Heart left ventricle (tissue), 16 donors: ENCODE data around the gene TUBB3. TPM values are rescaled to one million over a fixed set of nuclear protein-coding genes. Genes with fewer than 3 reads are reported as not detected.

ENCODE experiments used
- ATAC-seq, 4 donors: fragments of 200-7000 bp; cut with Tn5 transposase; one replicate each; pipeline ENCODE4 v1.9.1; 2020 to 2022; ENCODE audit warnings: moderate library complexity in 4 of 4, mild to moderate bottlenecking in 3 of 4, moderate number of reproducible peaks in 1 of 4
- DNase-seq, 5 donors: peaks; one replicate each; pipeline ENCODE4 v3.0.0-alpha.2; 2020
- H3K27ac ChIP-seq, 12 donors: fragments of 200-600 bp; sonication (generic) in 4 of 12; one replicate each; pipeline versions ENCODE4 v1.5.0 to v1.8.0; 2016 to 2022; ENCODE audit warnings: mild to moderate bottlenecking in 2 of 12
- H3K27me3 ChIP-seq, 9 donors: fragments of 200-600 bp; sonication (generic) in 2 of 9; one replicate each; pipeline versions ENCODE4 v1.5.1 to v1.8.0; 2016 to 2022; ENCODE audit warnings: mild to moderate bottlenecking in 3 of 9
- H3K36me3 ChIP-seq, 9 donors: fragments of 200-600 bp; sonication (generic) in 2 of 9; one replicate each; pipeline versions ENCODE4 v1.5.0 to v1.8.0; 2018 to 2022; ENCODE audit warnings: mild to moderate bottlenecking in 2 of 9
- H3K4me1 ChIP-seq, 12 donors: fragments of 200-600 bp; sonication (generic) in 4 of 12; one replicate each; pipeline versions ENCODE4 v1.5.0 to v1.8.0; 2016 to 2022; ENCODE audit warnings: mild to moderate bottlenecking in 3 of 12
- H3K4me3 ChIP-seq, 12 donors: fragments of 200-600 bp; sonication (generic) in 4 of 12; one replicate each; pipeline versions ENCODE4 v1.5.0 to v1.8.0; 2017 to 2022; ENCODE audit warnings: mild to moderate bottlenecking in 9 of 12, moderate library complexity in 4 of 12
- H3K9me3 ChIP-seq, 12 donors: fragments of 200-600 bp; sonication (generic) in 4 of 12; one replicate each; pipeline versions ENCODE4 v1.5.0 to v1.8.0; 2016 to 2022; ENCODE audit warnings: mild to moderate bottlenecking in 1 of 12
- POLR2A ChIP-seq, 2 donors: fragments of 450-650 bp; IDR thresholded peaks; one replicate each; pipeline ENCODE4 v1.6.1; 2017; ENCODE audit warnings: antibody characterized with exemption in 2 of 2, mild to moderate bottlenecking in 2 of 2, moderate library complexity in 2 of 2
- WGBS, 4 donors: extraction: QIAGEN DNeasy Blood & Tissue Kit in 2 of 4; methylation state at CpG; one replicate each; pipeline versions ENCODE4 v1.1.5 to v1.1.7; 2013 to 2018; 5-methylcytosine and 5-hydroxymethylcytosine counted together
- intact Hi-C, 10 donors: fragments of 100-400 bp; cut with DNase I; formaldehyde crosslinking; loops; one replicate each; pipeline versions ENCODE4 v1.11.1 to v1.14.2; 2022
- polyA plus RNA-seq, 2 donors: library from polyadenylated mRNA; stranded (reverse); fragments of 200-250 nt; gene quantifications; one replicate each; pipeline ENCODE4 v1.2.3, GENCODE V29; 2013
- total RNA-seq, 9 donors: library from RNA; depleted of rRNA in 2 of 9; stranded (reverse); fragments of >200 nt in 2 of 9; fragmentation: NEBNext Ultra II Directional in 3 of 9; extraction: Animal tissue kit (Norgen Biotek cat#: 25700) in 3 of 9; gene quantifications; one replicate each; pipeline versions ENCODE4 v1.1.0 to v1.2.4, GENCODE V29; 2016 to 2023
- TF ChIP-seq, protein P1 (sequence below), 12 donors: fragments of 200-600 bp; sonication (generic) in 4 of 12; IDR thresholded peaks; one replicate each; pipeline versions ENCODE4 v1.5.0 to v1.8.0; 2018 to 2022; ENCODE audit warnings: antibody characterized with exemption in 12 of 12, mild to moderate bottlenecking in 5 of 12
- donor health status: ischemic (EF 13 %, LVEDD 7.1; RV severe dilation, severe dysfunction).
- donor health status: healthy with polysubstance abuse.
- donor health status: DM: no; HTN: yes; CAD: no.
- donor health status: DM: no; HTN: no; CAD: no.
- donor health status: ischemic (EF 25% LVEDD 6.9; RV normal size, moderate dysfunction).
- donor health status: ischemic (EF 25% LVEDD 5.7; RV mildly dilated, moderate dysfunction).
- donor health status: healthy.
- donor health status: DM: yes; HTN: yes; CAD: no.
- donor health status: ischemic (EF 35%, LVEDD 5.7; RV mildly dilated, moderate dysfunction).
- donor health status: nonischemic (EF 11% LVEDD 7.7; RV severe dilation, severe dysfunction).
- donor health status: DM: yes; HTN: yes; CAD: no.
- donor health status: PGD.
- donor health status: ischemic (EF 29% LVEDD 5.4; RV normal size, mild dysfunction).
- donor health status: nonischemic (EF 23%, LVEDD 6.1; RV moderate dilation, normal function).

Gene TUBB3
- total and polyA plus RNA-seq, 11 donors = 0.19 to 18.1 (median 4.1) TPM

GRCh38 chr16:89903908-89904515, 19.1 kb upstream of the TUBB3 start:
- DNase-seq (no peak), ATAC-seq (no peak)
- intact Hi-C loops = no loop called here
- 88 to 94% (median 93%) methylated on average over 18 to 19 of the region's 19 CpGs for WGBS, 4 donors
- Histone ChIP-seq H3K27me3 (no peaks in the 10 kb centered on the region), H3K9me3 (no peaks in the 10 kb centered on the region), H3K36me3 (peaks cover 0 to 79% (median 69%) of the 10 kb centered on the region in 9 donors), H3K4me1 (no peaks in the 10 kb centered on the region), H3K4me3 (no peak overlapping the region), H3K27ac (no peak overlapping the region)
- no peak for TF ChIP-seq POLR2A (IDR thresholded peaks at IDR 0.05)
- TF ChIP-seq, protein P1, sequence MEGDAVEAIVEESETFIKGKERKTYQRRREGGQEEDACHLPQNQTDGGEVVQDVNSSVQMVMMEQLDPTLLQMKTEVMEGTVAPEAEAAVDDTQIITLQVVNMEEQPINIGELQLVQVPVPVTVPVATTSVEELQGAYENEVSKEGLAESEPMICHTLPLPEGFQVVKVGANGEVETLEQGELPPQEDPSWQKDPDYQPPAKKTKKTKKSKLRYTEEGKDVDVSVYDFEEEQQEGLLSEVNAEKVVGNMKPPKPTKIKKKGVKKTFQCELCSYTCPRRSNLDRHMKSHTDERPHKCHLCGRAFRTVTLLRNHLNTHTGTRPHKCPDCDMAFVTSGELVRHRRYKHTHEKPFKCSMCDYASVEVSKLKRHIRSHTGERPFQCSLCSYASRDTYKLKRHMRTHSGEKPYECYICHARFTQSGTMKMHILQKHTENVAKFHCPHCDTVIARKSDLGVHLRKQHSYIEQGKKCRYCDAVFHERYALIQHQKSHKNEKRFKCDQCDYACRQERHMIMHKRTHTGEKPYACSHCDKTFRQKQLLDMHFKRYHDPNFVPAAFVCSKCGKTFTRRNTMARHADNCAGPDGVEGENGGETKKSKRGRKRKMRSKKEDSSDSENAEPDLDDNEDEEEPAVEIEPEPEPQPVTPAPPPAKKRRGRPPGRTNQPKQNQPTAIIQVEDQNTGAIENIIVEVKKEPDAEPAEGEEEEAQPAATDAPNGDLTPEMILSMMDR (IDR thresholded peaks at IDR 0.05) = no peak

DNA sequence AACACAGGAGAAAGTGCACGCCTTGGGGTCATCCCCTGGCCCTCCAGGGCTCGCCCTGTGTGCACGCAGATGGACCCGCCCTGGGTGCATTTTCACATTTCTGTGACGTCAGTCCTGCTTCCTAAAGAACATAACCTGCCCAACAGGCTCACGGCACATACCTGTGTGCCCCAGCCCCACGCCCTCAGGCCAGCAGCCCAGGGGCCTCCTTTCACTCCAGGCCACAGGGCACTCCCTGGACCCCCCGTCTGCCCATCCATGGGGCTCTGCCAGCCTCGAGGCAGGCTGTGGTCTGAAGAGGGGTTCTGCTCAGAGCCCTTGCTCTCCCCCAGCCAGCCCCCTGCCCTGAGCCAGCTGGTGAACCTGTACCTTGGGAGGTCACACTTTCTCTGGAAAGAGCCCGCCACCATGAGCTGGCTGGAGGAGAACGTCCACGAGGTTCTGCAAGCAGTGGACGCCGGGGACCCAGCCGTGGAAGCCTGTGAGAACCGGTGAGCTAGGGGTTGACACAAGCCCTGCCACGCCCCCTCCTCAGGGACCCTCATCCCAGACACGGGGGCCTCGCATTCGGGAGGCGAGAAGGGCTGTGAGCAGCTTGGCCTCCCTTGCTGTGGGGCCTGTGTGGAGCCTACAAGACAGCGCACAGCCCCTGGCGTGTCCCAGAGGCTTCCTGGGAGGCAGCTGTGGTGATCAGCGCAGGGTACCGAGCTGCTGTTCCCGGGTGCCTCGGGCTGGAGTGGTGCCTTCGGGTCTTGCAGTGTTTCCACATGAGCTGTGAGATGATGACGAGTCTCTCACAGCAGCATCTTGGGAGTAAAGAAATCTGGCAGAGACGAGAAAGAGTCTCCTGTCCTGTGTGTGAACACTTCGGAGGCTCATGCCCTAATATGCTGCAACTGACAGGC, 18.3 kb upstream of the TUBB3 start:
- no peak for ATAC-seq
- H3K9me3 ChIP-seq = no peaks in the 10 kb centered on the region
- peaks cover 0 to 77% (median 67%) of the 10 kb centered on the region in 9 donors for H3K36me3 ChIP-seq
- DNase-seq = no peak
- intact Hi-C loops = no loop called here
- no peak overlapping the region for H3K27ac ChIP-seq
- WGBS, 4 donors = 85 to 89% (median 88%) methylated on average over 27 to 31 of the region's 31 CpGs
- peaks cover 0 to 4% (median under 1%) of the 10 kb centered on the region in 12 donors for H3K4me1 ChIP-seq
- no peak for TF ChIP-seq POLR2A (IDR thresholded peaks at IDR 0.05)
- TF ChIP-seq, protein P1 (IDR thresholded peaks at IDR 0.05) = no peak
- no peak overlapping the region for H3K4me3 ChIP-seq
- no peaks in the 10 kb centered on the region for H3K27me3 ChIP-seq

DNA sequence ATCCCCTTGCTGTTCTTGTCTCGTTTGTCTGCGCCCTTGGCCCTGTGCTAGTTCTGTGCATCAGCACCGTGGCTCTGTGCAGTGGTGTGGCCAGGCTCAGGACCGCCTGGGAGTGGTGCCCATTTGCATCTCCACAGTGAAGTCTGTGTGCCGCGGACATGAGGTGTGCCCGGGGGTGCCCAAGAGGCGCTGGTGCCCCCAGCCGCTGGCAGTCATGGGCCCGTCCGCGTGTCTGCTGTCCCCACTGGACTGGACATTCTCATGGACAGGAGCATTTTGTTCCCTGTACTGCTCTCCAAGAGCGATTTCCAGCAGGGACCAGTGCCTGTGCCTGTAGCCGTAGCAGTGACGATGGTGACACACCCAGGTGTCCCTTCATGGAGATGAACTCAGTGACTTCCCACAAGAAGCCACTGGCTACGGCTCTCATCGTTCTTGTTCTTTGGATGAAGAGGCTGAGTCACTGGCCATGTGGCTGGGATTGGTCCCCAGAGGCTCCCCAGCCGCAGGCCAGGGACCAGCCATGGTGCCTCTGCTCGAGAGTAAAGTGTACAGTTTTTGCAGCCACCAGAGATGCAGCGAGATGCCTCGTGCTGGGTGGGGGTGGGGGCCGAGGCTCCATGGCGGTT, 17.5 kb upstream of the TUBB3 start:
- no peak overlapping the region for H3K27ac ChIP-seq
- 77 to 92% (median 91%) methylated on average over 8 to 23 of the region's 23 CpGs for WGBS, 4 donors
- H3K36me3 ChIP-seq = peaks cover 0 to 71% (median 64%) of the 10 kb centered on the region in 9 donors
- H3K4me1 ChIP-seq = peaks cover 0 to 12% (median 8%) of the 10 kb centered on the region in 12 donors
- intact Hi-C loops = no loop called here
- TF ChIP-seq, protein P1 (IDR thresholded peaks at IDR 0.05) = no peak
- TF ChIP-seq POLR2A (IDR thresholded peaks at IDR 0.05) = no peak
- no peak overlapping the region for H3K4me3 ChIP-seq
- no peak for DNase-seq
- H3K27me3 ChIP-seq = no peaks in the 10 kb centered on the region
- ATAC-seq = no peak
- no peaks in the 10 kb centered on the region for H3K9me3 ChIP-seq
